ENCODE data around the gene TTC23L.

GRCh38 chr5:34832568-34832967, 6.4 kb upstream of the TTC23L start:
- TF ChIP-seq POLR2A (IDR thresholded peaks at IDR 0.05) (no peak), CTCF (IDR thresholded peaks at IDR 0.05) (no peak), POLR2AphosphoS5 (IDR thresholded peaks at IDR 0.05) (no peak)

All from prostate gland (tissue), 2 donors.